HG03442 (cell line): Measurements from ENCODE around the gene C9orf78.
"Not testable (repeated sequence)": the region's sequence is repeated elsewhere in the genome, so short reads cannot be mapped to it uniquely, and the experiment has no call there.

Source experiments
- ATAC-seq: cut with Tn5 transposase; IDR thresholded peaks from one replicate; pipeline ENCODE4 v1.9.1; 2021; ENCODE audit warnings: mild to moderate bottlenecking, moderate library complexity; ENCODE audit not compliant: unreplicated experiment

The C9orf78 gene

DNA sequence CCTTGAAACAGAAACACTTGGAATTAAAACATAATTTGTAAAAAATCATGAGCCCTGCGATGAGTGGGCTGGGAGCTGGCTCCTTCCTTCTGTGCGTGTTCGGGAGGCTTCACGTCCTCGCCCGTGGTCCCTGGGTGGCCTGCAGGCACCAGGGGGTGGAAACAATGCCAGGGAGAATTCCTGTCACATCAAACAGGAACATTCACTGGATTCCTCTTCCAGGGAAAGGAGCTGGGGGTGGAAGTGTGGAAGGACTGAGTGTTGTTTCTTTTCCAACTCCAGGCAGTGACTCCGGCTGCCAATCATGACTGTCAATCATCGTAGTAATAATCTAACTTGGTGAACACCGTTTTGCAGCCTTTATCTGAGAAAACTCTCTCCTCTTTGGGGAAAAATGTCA lies 21.4 kb downstream of the C9orf78 start:
- no peak for ATAC-seq

DNA sequence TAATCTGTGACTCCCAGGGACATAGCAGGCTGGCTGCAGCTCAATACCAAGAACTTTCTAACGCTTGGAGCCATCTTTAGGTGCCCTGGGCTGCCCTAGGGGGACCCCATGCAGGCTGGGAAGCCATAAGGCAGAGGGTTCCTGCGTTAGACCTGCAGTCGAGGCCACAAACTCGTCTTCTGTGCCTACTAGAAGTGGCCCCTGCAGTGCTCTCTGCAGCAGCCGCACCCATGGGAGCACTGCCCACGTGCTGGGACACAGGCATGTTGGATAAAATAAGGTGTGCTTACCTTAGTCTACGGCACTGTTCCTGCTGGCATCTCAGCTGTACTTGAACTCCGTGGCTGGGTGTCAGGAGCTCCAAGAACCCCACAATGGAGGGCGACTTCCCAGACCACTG lies 22.7 kb downstream of the C9orf78 start:
- ATAC-seq: no peak

DNA sequence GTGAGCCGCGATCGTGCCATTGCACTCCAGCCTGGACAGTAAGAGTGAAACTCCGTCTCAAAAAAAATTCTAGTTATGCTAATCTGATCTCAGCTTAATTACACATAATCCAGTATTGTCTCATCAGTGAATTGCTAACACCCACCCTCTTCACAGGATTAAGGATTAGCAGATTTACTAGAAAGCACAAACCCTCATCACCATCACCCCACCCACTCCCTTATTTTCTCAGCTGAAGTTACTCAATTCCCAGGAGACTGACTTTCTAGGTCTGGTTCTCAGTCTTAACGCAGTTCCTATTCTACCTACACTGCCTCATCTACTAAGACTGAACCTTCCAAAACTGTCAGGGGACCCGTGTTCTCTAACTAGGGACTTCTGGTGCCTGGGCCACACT lies 23.1 kb downstream of the C9orf78 start:
- no peak for ATAC-seq

DNA sequence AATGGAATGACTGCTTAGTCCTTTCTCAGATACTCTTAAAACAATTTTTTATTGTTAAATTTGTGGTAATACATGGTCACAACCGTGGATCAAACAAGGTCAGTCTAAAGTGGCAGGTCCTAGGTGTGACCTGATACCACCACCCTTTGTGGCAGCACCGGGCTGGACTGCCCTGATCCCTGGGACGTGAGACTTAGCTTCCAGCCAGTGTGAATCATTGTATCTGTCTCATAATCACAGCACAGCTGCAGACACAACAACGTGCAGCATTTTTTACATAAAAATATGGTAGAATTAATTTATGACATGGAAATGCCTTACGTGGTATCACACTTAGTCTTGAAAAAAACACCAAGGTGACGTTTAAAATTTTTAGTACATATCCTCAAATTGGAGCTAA lies 24.3 kb downstream of the C9orf78 start:
- no peak for ATAC-seq

DNA sequence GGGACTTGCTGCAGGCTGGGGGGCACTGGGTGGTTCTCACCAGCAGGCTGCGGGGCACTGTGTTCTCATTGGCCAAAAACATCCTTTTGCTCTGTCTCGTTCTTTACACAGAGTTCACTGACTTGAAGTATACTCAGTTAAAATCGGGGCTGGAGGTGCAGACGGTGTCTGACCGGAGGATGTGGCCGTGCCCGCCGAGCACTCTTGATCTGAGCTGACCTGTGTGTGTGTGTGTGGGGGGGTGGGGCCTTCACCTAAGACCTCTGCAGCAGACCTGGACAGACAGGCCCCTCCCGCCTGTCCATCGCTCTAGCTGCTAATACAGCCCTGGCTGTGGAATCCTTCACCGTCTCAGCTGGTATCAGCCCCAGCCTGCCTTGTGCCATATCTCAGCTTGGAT lies 25.0 kb downstream of the C9orf78 start:
- no peak for ATAC-seq

DNA sequence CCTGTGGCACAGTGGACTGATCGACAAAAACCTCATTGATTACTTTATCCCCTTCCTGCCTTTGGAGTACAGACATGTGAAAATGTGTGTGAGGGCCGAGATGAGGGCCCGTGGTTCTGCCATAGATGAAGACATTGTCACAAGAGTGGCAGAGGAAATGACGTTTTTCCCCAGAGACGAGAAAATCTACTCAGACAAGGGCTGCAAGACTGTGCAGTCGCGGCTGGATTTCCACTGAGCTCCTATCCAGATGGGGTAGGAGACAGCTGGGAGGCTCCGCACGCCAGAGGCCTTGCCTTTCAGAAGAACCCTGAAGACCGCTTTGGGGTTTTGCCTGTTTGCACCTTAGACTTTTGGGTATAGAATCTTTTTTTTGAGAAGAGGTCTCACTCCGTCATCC lies 25.7 kb downstream of the C9orf78 start:
- ATAC-seq: no peak

DNA sequence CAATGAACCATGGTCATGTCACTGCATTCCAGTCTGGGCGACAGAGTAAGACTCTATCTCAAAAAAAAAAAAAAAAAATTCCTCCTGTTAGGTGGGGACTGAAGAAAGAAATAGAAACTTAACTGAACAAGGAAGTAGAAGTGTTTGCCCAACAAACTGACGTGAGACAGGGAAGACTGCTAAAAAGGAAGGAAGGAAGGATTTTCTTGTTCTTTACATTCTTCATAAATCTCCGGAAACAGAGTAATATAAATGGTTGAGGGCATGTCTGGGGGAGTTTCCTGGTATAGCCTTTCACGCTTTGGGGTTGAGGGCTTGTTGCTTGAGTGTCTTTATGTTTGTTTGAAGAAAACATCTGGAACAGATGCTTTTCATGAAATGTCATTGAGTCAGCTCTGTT lies 29.0 kb downstream of the C9orf78 start:
- ATAC-seq: no peak

DNA sequence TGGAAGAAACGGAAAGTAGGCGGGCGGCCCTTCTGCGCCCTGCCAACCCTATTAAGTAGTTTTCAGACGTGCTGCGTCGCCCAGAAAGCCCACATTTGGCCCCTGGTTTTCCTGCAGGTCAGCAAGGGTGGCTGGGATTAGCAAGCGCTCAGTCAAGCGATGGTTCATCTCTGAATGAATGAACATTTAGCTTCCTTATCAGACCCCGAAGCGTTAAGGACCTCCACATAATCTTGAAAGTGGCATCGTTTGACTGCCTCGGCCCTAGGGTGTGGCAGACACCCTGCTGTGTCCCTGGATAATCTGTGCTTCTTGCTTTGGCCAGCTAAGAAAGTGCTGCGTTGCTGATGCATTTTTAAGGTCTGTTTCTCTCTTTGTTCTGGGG lies 31.4 kb downstream of the C9orf78 start:
- ATAC-seq: peak; percentile 4

DNA sequence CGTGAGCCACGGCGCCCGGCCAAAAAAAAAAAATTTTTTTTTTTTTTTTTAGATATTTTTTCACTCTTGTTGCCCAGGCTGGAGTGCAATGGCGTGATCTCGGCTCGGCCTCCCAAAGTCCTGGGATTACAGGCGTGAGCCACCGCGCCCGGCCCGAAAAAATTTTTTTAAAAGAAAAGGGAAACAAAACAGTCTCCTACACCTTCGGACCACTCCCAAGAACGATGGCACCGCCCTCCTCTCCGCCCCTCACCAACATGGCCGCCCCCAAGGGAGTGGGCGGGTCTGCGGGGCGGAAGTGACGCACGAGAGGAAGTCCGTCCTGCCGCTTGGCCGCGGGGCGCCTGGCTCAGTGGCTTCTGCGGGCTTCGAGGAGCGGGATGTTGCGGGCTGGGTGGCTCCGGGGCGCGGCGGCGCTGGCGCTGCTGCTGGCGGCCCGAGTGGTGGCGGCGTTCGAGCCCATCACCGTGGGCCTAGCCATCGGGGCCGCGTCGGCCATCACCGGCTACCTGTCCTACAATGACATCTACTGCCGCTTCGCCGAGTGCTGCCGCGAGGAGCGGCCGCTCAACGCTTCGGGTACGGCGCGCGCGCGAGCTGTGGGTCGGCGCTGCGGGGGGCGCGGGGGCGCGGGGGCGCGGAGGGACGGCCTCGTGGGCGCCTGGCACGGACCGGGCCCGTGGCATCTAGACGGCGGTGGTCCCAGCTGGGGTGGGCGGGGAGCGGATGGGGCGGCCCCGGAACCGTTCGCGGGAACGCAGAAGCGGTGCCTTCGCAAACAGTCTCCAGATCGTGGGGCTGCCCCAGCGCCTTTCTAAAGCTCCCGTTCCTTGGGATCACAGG lies 32.0 kb downstream of the C9orf78 start, which contains the start of gene TOR1B:
Gene TOR1B, plus strand, starts transcription at position 352 of the 843 bp plus-strand sequence. Its CDS starts 29 bp downstream, at position 381.
- peak; percentile 86 for ATAC-seq

DNA sequence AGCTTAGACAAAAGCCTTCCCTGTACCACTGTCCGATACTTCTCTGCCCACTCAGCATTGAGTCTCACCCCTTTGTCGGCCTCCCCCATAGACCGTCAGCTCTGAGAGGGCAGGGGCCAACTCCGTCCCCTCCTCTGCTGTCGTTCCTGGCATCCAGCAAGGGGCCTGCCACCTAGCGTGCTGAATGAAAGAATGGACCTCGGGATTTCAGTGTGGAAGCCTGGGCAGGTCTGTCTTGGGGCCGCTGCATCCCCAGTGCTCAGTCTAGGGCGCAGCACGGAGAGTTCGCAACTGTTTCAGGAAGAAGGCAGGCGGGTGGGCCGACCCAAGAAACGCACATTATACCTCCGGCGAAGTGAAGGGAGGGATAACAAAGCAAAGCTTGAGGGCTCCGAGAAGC lies 33.6 kb downstream of the C9orf78 start:
- ATAC-seq: no peak

DNA sequence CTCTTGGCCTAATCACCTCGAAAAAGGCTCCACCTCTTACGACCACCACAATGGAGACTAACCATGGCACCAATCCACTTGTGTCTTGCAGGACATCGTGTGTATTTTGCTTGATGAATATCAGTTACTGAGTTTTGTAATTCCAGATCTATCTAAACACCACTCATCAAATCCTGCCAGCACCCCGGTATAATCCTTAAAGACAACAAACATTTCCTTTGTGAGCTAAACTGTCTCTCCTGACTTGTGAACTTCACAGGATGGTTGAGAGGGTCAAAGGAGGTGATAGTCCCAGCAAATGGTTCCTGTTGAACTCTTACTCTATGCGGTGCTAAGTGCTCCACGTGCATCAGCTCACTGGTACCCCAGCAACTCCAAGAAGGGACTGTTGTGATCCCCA lies 36.1 kb downstream of the C9orf78 start:
- ATAC-seq: no peak

DNA sequence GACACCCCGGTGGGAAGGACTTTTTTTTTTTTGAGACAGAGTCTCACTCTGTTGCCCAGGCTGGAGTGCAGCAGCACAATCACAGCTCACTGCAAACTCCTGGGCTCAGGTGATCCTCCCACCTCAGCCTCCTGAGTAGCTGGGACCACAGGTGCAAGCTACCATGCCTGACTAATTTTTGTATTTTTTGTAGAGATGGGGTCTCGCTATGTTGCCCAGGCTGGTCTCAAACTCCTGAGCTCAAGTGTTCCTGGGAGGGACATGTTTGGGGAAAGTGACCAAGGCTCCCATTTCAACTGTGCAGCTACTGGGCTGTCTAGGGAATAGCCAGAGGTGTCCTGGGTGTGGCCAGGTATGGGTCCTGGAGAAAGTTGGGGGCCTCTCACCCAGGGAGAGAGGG lies 39.0 kb downstream of the C9orf78 start:
- ATAC-seq: not testable (repeated sequence)

DNA sequence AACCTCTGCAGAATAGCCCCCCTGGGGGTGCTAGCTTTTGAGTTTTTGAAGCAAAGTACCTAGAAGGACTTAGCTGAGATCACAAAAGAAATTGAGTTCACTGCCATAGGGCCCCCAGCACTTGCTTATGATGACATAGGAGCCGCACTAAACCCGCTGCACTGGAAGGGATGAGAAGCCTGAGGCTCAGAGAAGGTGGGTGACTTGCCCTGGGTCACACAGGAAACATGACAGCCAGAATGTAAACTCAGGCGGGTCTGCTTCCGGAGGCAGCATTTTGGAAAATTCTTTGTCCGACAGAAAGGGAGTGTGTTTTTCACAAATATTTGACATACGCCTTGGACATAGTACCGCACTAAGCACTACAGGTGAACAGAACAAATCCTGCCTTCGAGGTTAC lies 40.5 kb downstream of the C9orf78 start:
- ATAC-seq: no peak

DNA sequence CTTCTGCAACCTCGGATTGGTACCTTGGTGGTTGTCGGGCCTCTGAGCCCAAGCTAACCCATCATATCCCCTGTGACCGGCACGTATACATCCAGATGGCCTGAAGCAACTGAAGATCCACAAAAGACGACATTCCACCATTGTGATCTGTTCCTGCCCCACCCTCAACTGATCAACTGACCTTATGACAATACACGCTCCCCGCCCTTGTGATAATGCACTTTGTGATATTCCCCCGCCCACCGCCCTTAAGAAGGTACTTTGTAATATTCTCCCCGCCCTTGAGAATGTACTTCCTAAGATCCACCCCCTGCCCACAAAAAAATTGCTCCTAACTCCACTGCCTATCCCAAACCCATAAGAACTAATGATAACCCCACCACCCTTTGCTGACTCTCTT lies 48.6 kb downstream of the C9orf78 start:
- no peak for ATAC-seq

DNA sequence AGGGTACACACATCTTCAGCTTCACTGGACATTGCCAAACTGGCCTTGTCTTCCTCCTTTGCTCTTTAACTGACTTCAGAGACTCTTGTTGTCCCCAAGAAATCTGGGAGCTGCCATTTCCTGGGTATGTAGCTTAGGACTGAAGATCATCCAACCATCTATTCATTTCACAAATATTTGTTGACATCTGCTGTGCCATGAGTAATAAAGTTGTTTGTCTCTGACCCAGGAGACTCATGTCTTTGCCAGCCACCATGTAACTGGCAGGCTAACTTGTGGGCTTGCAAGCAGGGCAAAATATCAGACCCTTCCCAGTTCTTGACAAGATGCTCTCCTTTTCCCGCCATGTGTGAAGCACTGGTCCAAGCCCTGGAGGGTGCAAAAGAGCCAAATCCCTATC lies 49.2 kb downstream of the C9orf78 start:
- ATAC-seq: no peak

DNA sequence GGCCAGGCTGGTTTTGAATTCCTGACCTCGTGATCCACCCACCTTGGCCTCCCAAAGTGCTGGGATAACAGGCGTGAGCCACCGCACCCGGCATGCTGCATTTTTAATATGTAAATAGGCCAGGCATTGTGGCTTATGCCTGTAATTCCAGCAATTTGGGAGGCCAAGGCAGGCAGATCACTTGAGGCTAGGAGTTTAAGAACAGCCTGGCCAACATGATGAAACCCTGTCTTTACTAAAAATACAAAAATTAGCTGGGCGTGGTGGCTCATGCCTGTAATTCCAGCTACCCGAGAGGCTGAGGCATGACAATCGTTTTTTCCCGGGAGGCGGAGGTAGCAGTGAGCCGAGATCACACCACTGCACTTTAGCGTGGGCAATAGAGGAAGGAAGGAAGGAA lies 50.1 kb downstream of the C9orf78 start:
- ATAC-seq: not testable (repeated sequence)

DNA sequence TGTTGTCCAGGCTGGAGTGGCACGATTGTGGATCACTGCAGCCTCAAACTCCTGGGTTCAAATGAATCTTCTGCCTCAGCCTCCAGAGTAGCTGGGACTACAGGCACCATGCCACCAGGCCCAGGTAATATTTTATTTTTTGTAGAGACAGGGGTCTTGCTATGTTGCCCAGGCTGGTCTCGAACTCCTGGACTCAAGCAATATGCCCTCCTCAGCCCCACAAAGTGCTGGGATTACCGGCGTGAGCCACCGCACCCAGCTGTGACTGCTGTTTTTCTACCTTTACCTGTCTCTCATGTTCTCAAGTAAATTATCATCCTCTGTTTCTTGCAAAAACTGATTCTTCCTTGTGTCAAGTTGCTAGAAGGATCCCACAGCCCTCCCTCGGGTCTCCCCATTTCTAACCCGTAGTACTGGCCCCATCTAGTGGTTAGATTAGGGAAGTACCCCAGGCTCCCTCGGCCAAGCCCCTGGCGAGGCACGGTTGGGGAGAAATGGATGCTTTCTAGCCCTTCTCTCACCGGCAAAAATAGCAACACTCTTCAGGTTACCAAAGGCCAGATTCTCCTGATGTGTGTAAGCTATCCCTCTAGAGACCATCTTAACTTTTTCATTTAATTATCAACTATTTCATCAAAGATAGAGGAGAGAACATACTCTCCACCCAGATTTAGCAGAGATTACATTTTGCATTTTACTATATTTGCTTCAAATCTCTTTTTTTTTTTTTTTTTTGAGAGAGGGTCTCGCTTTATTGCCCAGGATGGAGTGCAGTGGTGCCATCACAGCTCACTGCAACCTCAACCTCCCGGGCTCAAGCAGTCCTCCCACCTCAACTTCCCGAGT lies 51.3 kb downstream of the C9orf78 start:
- ATAC-seq: no peak

DNA sequence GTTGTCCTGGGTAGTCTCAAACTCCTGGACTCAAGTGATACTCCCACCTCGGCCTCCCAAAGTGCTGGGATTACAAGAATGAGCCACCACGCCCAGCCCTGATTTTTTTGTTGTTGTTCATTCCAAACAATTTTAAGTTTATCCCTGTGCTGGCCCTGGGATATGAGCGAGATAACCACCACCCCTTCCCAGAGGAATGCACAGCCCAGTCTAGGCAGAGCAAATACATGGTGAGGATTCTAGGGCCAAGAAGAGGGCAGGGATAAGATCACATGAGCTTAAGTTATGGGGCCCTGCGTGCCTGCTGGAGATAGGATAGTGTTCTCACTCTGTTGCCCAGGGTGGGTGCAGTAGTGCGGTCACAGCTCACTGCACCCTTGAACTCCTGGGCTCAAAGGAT lies 53.1 kb downstream of the C9orf78 start:
- ATAC-seq: no peak

DNA sequence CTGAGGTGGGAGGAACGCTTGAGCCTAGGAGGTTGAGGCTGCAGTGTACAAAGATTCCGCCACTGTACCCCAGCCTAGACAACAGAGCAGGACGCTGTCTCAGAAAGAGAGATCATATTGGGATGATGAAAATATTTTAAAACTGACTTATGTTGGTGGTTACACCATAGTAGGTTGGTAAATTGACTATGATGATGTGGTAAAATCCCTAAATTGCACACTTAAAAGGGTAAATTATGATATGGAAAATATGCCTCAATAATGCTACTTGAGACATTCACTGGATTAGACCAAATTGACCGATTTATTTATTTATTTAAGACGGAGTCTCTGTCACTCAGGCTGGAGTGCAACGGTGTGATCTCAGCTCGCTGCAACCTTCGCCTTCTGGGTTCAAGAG lies 53.9 kb downstream of the C9orf78 start:
- ATAC-seq: no peak

DNA sequence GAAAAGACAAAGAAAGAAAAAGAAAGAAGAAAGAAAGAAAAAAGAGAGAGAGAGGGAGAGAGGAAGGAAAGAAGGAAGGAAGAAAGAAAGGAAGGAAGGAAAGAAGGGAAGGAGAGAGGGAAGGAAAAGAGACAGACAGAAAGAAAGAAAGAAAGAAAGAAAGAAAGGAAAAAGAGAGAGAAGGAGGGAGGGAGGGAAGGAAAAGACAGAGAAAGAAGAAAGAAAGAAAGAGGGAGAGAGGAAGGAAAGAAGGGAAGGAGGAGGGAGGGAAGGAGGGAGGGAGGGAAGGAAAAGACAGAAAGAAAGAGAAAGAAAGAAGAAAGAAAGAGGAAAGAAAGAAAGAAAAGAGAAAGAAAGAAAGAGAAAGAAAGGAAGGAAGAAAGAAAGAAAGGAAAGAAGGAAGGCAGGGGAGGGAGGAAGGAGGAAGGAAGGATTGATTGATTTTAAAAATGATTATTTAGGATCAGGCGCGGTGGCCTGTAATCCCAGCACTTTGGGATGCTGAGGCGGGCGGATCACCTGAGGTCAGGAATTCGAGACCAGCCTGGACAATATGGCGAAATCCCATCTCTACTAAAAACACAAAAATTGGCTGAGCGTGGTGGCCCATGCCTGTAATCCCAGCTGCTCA lies 55.4 kb downstream of the C9orf78 start:
- ATAC-seq: no peak

DNA sequence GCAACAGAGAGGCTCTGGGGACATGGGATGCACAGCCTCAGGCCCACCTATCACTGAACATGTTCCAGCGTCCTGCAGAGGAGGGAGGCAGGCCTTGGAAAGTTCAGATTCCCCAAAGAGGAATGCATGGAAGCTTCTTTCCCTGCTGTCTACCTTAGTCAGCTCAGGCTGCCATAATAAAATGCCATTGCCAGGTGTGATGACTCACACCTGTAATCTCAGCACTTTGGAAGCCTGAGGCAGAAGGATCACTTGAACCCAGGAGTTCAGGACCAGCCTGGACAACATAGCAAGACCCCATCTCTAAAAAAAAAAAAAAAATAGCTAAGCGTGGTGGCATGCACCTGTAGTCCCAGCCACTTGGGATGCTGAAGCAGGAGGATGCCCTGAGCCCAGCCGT lies 56.6 kb downstream of the C9orf78 start:
- no peak for ATAC-seq

DNA sequence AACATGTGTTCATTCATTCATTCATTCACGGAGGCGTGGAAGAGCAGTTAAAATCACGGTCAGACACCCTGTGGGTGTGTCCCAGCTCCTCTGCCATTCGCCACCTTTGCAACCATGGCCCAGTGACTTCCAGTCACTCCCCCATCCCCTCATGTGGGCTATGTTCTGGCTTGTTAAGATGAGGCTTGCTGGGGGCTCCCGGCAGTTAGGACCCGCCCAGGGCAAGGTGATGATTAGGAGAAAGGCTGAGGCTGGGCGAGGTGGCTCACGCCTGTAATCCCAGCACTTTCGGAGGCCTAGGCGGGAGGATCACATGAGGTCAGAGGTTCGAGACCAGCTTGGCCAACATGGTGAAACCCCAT lies 57.3 kb downstream of the C9orf78 start:
- ATAC-seq: no peak
